Brain microvascular endothelial cell (primary cell): ENCODE measurements around the gene CFAP119.
A peak's percentile ranks its signal among the peaks of the same experiment; 100 is the strongest.

ENCODE experiments used
- DNase-seq: peaks from one replicate; pipeline ENCODE4 v3.0.0-alpha.2; 2020
- H3K27ac ChIP-seq: fragments of 250-450 bp; sonication (Bioruptor Pico); 2 replicates; pipeline ENCODE4 v1.5.1; 2020; ENCODE audit warnings: mild to moderate bottlenecking, moderate library complexity
- H3K27me3 ChIP-seq: fragments of 250-450 bp; sonication (Bioruptor Pico); replicated peaks from 2 replicates; pipeline ENCODE4 v1.5.1; 2020; ENCODE audit warnings: mild to moderate bottlenecking
- H3K36me3 ChIP-seq: fragments of 250-450 bp; sonication (Bioruptor Pico); replicated peaks from 2 replicates; pipeline ENCODE4 v1.5.1; 2020; ENCODE audit warnings: mild to moderate bottlenecking
- H3K4me3 ChIP-seq: 2 replicates; pipeline ENCODE4 v1.5.1; 2011; ENCODE audit warnings: low read depth, mild to moderate bottlenecking, control low read depth, low read length, moderate library complexity
- in situ Hi-C: cut with HindIII; loops from 2 replicates; pipeline ENCODE4 v1.10.0; 2017; ENCODE audit warnings: low sequenced_read_pairs, low pct_ligation_motif_present
- TF ChIP-seq, protein P1 (sequence below): IDR thresholded peaks from 2 replicates; pipeline ENCODE4 v1.5.1; 2011; ENCODE audit warnings: low read depth, mild to moderate bottlenecking, moderate library complexity, low read length, control low read depth, inconsistent platforms; ENCODE audit errors: missing control alignments

CFAP119 gene

DNA sequence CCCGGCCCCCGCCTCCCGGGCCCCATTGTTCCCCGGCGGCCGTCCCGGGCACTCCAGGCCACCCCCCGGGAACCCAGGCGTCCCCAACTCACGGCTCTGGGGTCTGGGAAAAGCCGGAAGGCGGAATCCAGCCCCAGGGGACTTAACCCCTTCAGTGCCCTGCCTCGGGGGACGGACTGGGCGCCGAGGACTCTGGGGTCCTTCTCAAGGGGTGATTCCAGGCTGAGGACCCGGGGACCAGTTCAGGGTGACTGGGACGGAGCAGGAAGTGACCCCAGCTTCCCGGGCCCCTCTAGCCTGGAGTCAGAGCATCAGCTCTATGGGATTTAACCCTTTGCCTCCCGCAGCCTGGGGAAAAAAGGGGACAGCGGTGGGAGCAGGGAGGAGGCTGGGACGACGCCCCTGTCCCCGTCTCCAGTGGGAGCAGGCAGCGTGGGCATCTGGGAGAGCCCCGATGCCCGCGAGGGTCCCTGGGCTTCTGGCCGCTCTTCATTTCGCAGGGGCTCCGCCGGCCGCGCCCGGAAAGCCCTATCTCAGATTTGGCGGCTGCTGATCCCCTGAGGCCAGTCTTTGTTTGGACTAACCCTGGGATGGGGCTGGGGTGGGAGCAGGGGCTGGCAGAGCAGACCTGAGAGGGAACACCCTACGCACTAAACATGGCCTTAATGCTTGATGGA, 25.2 kb upstream of the CFAP119 start, which contains the start of gene ZNF629:
ZNF629 (minus strand) TSS at position 270 of the 677 bp plus-strand sequence. CDS start 2,723 bp downstream, outside the sequence.
- peak within 1 kb of the TSS; percentile 81 for H3K27ac ChIP-seq
- peaks cover 19% of the 10 kb centered on the region for H3K36me3 ChIP-seq
- no peaks in the 10 kb centered on the region for H3K27me3 ChIP-seq
- peak within 1 kb of the TSS; percentile 92 for H3K4me3 ChIP-seq
- peak; percentile 45 for DNase-seq
- TF ChIP-seq, protein P1, sequence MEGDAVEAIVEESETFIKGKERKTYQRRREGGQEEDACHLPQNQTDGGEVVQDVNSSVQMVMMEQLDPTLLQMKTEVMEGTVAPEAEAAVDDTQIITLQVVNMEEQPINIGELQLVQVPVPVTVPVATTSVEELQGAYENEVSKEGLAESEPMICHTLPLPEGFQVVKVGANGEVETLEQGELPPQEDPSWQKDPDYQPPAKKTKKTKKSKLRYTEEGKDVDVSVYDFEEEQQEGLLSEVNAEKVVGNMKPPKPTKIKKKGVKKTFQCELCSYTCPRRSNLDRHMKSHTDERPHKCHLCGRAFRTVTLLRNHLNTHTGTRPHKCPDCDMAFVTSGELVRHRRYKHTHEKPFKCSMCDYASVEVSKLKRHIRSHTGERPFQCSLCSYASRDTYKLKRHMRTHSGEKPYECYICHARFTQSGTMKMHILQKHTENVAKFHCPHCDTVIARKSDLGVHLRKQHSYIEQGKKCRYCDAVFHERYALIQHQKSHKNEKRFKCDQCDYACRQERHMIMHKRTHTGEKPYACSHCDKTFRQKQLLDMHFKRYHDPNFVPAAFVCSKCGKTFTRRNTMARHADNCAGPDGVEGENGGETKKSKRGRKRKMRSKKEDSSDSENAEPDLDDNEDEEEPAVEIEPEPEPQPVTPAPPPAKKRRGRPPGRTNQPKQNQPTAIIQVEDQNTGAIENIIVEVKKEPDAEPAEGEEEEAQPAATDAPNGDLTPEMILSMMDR, result no peak
- in situ Hi-C loops, result loop anchor here (25.0 kb wide), 1 partner anchor 100 kb away; the partner anchor contains the start of genes BCL7C and CTF1

DNA sequence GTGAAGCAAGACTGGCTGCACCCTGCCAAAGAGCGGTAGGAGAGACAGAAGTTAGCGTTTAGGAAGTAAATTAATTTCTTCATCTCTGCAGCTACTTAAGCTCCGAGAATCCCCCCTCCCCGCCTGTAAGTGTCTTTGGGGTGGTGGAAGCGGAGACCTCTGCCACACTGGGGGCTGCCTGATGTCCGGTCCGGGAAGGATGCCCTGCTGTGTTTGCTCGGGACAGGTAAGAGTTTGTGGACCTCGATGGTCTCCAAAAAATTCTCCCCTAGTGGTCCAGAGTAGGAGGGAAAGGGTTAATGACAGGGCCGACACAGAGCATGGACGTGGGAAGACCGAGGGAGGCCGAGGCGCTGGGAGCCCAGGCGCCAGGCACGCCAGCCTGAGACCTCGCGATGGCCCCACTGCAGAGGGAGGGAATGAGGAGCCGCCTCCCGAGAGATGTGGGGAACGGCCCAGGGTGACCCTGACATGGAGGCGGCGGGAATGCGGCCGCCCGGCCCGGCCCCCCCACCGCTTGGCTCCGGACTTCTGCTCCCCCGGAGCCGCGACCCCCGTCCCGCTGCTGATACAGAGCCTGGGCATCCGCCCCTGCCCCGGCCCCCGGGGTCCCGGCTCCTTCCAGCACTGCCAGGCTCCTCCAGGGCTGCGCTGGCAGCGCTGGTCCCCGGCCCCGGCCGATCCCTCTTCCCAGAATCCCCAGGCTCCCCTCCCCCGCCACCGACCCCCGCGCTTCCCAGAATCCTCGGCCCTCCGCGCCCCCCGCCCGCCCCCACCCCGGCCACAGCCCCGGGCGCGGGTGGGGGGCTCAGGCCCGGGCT, 24.5 kb upstream of the CFAP119 start:
- H3K36me3 ChIP-seq, result peaks cover 24% of the 10 kb centered on the region
- no peaks in the 10 kb centered on the region for H3K27me3 ChIP-seq
- H3K4me3 ChIP-seq, result peak overlapping the region; percentile 92
- in situ Hi-C loops, result loop anchor here (25.0 kb wide), 1 partner anchor 101 kb away; the partner anchor contains the start of genes BCL7C and CTF1
- peak; percentile 77 for DNase-seq
- TF ChIP-seq, protein P1, result no peak
- H3K27ac ChIP-seq, result peak overlapping the region; percentile 81

DNA sequence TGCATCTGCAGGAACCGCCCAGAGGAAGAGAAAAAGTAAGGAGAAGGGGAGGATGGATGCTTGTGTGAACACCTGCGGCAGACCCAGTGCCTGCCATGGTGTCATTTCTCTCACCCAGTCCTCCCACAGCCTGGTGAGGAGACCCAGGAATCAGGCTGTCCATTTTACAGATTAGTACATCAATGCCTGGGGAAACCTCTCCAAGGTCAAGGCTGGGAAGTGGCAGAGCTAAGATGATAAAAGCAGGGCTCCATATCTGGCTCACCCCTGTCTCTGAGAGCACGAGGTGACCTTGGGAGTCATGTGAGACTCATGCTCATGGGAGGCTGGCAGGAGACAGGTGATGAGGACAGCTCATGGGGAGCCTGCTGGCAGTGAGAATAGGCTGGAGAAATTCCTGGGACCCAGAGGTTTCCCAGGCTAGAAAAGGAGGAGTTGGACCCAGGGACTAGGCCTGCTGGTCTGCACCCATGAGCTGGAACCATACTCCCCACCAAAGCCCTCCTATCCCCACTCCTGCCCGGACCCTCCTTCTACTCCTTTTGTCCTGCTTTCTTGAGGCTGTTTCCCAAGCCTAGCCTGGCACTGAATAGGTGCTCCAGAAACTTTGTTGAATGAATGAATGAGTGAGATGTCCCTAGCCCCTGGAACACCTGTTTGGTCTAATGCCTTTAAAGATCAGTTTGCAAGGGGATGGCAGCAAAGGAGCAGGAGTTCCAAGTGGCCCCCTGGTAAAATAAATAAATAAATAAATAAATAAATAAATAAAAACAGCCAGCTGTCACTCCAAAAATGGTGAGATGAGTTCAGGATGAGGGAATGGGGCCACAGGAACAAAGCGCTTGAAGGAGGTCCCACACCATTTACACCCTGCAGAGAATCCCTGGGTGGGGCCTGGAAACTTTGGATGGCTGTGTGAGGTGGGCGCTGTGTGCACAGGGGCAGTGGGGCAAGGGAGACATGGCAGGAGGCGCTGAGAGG, 23.6 kb upstream of the CFAP119 start:
- Histone ChIP-seq H3K4me3 (peak overlapping the region; percentile 92), H3K36me3 (peaks cover 24% of the 10 kb centered on the region), H3K27me3 (no peaks in the 10 kb centered on the region), H3K27ac (peak overlapping the region; percentile 81)
- no peak for DNase-seq
- in situ Hi-C loops, result loop anchor here (25.0 kb wide), 1 partner anchor 102 kb away; the partner anchor contains the start of genes BCL7C and CTF1
- TF ChIP-seq, protein P1, result no peak

DNA sequence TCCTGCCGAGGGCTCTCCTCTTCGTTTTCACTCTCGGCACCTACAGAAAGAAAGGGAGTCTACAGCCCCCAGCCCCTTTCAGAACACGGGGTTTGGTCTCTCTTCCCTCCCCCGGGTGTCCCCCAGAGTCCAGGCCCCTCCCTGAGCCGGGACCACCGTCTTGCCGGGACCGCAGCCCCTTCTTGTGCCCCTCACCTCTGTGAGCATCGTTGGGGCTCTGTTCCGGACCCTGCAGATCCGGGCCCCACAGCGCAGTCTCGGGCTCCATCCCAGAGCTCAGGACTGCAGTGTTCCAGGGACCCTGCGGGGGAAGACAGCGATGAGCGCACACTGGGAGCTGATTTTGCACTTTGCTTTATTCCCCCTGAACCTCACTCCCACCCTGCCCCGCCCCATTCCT, 22.4 kb upstream of the CFAP119 start:
- H3K27me3 ChIP-seq, result no peaks in the 10 kb centered on the region
- TF ChIP-seq, protein P1, result no peak
- no peak overlapping the region for H3K4me3 ChIP-seq
- no peak overlapping the region for H3K27ac ChIP-seq
- no peak for DNase-seq
- in situ Hi-C loops, result loop anchor here (25.0 kb wide), 1 partner anchor 103 kb away; the partner anchor contains the start of genes BCL7C and CTF1
- H3K36me3 ChIP-seq, result peaks cover 24% of the 10 kb centered on the region
